ENCODE results near the gene GLT1D1.

DNA sequence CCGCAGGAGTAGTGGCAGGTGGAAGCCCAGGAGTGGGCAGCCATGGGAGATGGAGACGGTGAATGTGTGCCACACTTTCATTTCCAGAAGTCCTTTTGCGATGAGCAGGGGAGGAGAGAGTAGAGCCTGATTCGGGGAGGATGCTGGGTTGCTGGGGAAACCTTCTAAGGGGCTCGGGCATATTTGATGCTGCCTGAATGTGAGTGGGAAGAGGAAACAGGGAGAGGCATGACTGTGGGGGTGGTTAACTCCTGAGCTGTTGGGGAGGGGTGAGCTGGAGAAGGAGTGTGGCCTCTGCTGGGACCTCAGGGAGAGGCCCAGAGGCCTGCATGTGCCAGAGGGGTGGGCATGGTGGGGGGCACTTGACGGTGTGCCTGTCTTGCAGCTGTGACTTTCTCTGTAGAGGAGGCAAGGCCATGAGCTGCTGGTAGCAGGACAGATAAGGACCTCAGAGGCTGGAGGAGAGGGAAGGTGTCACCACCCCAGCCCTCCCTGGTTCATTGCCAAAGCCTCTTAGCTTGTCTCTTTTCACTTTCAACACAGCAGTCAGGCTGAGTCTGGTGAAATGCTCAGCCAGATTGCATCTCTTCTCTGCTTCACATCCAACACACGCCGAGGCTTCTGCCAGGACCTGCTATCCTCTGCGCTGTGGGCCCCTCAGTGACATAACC lies 11.4 kb downstream of the GLT1D1 start:
- TF ChIP-seq, protein P1, sequence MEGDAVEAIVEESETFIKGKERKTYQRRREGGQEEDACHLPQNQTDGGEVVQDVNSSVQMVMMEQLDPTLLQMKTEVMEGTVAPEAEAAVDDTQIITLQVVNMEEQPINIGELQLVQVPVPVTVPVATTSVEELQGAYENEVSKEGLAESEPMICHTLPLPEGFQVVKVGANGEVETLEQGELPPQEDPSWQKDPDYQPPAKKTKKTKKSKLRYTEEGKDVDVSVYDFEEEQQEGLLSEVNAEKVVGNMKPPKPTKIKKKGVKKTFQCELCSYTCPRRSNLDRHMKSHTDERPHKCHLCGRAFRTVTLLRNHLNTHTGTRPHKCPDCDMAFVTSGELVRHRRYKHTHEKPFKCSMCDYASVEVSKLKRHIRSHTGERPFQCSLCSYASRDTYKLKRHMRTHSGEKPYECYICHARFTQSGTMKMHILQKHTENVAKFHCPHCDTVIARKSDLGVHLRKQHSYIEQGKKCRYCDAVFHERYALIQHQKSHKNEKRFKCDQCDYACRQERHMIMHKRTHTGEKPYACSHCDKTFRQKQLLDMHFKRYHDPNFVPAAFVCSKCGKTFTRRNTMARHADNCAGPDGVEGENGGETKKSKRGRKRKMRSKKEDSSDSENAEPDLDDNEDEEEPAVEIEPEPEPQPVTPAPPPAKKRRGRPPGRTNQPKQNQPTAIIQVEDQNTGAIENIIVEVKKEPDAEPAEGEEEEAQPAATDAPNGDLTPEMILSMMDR (conservative IDR thresholded peaks at IDR 0.05; ENCODE audit: low read length): no peak
- TF ChIP-seq EZH2phosphoT487 (IDR thresholded peaks at IDR 0.05; ENCODE audit: borderline replicate concordance, low read depth, low read length): no peak
